Smooth muscle cell (in vitro differentiated cells): ENCODE data around the gene AFG1L. TPM values are rescaled to one million over a fixed set of nuclear protein-coding genes. Genes with fewer than 3 reads are reported as not detected.

Source experiments
- DNase-seq: peaks from one replicate; lab custom pipeline; 2025; ENCODE audit not compliant: unreplicated experiment; lab: John Stamatoyannopoulos, UW
- H2AFZ ChIP-seq: fragments of 200-600 bp; sonication (generic); 2 replicates; pipeline ENCODE4 v1.6.0; 2016; ENCODE audit warnings: antibody characterized with exemption, low read depth, mild to moderate bottlenecking
- H3F3A ChIP-seq: fragments of 200-600 bp; sonication (generic); 2 replicates; pipeline ENCODE4 v1.6.0; 2017; ENCODE audit warnings: antibody characterized with exemption, low read depth
- H3K27ac ChIP-seq: fragments of 200-600 bp; sonication (generic); 2 replicates; pipeline ENCODE4 v1.5.1; 2016; ENCODE audit warnings: low read depth, mild to moderate bottlenecking
- H3K27me3 ChIP-seq: fragments of 200-600 bp; sonication (generic); 2 replicates; pipeline ENCODE4 v1.6.1; 2016; ENCODE audit warnings: low read depth, mild to moderate bottlenecking
- H3K36me3 ChIP-seq: fragments of 200-600 bp; sonication (generic); 2 replicates; pipeline ENCODE4 v1.5.1; 2016; ENCODE audit warnings: low read depth
- H3K4me1 ChIP-seq: fragments of 200-600 bp; sonication (generic); 2 replicates; pipeline ENCODE4 v1.5.1; 2016; ENCODE audit warnings: low read depth
- H3K4me2 ChIP-seq: fragments of 200-600 bp; sonication (generic); 2 replicates; pipeline ENCODE4 v1.6.0; 2016; ENCODE audit warnings: mild to moderate bottlenecking
- H3K4me3 ChIP-seq: fragments of 200-600 bp; sonication (generic); 2 replicates; pipeline ENCODE4 v1.5.1; 2016; ENCODE audit warnings: mild to moderate bottlenecking
- H3K79me2 ChIP-seq: fragments of 200-600 bp; sonication (generic); 2 replicates; pipeline ENCODE4 v1.6.0; 2016; ENCODE audit warnings: low read depth, mild to moderate bottlenecking
- H3K9ac ChIP-seq: fragments of 200-600 bp; sonication (generic); 2 replicates; pipeline ENCODE4 v1.6.0; 2016; ENCODE audit warnings: low read depth
- H3K9me3 ChIP-seq: fragments of 200-600 bp; sonication (generic); replicated peaks from 2 replicates; pipeline ENCODE4 v1.5.1; 2016; ENCODE audit warnings: low read depth
- H4K20me1 ChIP-seq: fragments of 200-600 bp; sonication (generic); 2 replicates; pipeline ENCODE4 v1.6.0; 2016; ENCODE audit warnings: low read depth
- WGBS: methylation state at CpG from one replicate; pipeline ENCODE4 v1.1.7; 2016; ENCODE audit warnings: low lambda C conversion rate; 5-methylcytosine and 5-hydroxymethylcytosine counted together
- polyA plus RNA-seq: library from polyadenylated mRNA; unstranded; fragments of >200 nt; fragmentation: Nextera tagmentation; extraction: Ambion mirVana; gene quantifications from 2 replicates; pipeline ENCODE4 v1.2.1, GENCODE V29; 2016
- total RNA-seq: library from RNA; depleted of rRNA; stranded (reverse); fragments of >200 nt; gene quantifications from 2 replicates; pipeline ENCODE4 v1.2.3, GENCODE V29; 2014
- TF ChIP-seq, protein P1 (sequence below): fragments of 200-600 bp; sonication (generic); IDR thresholded peaks from 2 replicates; pipeline ENCODE4 v1.5.1; 2017; ENCODE audit warnings: borderline replicate concordance, mild to moderate bottlenecking, antibody characterized with exemption; ENCODE audit not compliant: insufficient read depth, poor library complexity, severe bottlenecking

The AFG1L gene
- total and polyA plus RNA-seq, 2 experiments from 2014 or later = 4.0 to 5.7 TPM

GRCh38 chr6:108251252-108251651, 43.6 kb upstream of the AFG1L start:
- 88% methylated on average over 2 of the region's 2 CpGs for WGBS
- H3K36me3 ChIP-seq = no peaks in the 10 kb centered on the region
- DNase-seq = no peak
- peaks cover 99% of the 10 kb centered on the region for H4K20me1 ChIP-seq
- H2AFZ ChIP-seq = no peak overlapping the region
- TF ChIP-seq, protein P1, sequence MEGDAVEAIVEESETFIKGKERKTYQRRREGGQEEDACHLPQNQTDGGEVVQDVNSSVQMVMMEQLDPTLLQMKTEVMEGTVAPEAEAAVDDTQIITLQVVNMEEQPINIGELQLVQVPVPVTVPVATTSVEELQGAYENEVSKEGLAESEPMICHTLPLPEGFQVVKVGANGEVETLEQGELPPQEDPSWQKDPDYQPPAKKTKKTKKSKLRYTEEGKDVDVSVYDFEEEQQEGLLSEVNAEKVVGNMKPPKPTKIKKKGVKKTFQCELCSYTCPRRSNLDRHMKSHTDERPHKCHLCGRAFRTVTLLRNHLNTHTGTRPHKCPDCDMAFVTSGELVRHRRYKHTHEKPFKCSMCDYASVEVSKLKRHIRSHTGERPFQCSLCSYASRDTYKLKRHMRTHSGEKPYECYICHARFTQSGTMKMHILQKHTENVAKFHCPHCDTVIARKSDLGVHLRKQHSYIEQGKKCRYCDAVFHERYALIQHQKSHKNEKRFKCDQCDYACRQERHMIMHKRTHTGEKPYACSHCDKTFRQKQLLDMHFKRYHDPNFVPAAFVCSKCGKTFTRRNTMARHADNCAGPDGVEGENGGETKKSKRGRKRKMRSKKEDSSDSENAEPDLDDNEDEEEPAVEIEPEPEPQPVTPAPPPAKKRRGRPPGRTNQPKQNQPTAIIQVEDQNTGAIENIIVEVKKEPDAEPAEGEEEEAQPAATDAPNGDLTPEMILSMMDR = no peak
- no peaks in the 10 kb centered on the region for H3K4me1 ChIP-seq
- no peak overlapping the region for H3K4me3 ChIP-seq
- no peaks in the 10 kb centered on the region for H3K9me3 ChIP-seq
- no peak overlapping the region for H3K4me2 ChIP-seq
- H3F3A ChIP-seq = peaks cover 6% of the 10 kb centered on the region
- H3K9ac ChIP-seq = no peak overlapping the region
- no peaks in the 10 kb centered on the region for H3K27me3 ChIP-seq
- H3K27ac ChIP-seq = no peak overlapping the region
- H3K79me2 ChIP-seq = peaks cover 96% of the 10 kb centered on the region

DNA sequence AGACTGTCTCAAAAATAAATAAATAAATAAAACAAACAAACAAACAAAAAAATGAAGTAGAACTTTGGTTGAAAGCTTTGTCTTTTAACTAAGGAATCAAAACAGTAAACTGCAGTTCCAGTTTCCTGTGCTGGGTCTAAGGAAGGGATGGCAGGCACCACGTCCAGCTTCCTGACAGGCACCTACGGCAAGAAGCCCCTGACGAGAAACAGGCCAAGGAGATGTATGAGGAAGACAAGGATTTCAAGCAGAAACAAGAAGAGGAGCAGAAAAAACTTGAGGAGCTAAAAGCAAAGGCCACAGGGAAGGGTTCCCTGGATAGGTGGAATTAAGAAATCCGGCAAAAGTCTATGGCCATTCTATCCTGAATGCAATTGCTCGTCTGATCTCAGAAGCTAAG, 42.8 kb upstream of the AFG1L start:
- no peak for DNase-seq
- Histone ChIP-seq H3F3A (peaks cover 10% of the 10 kb centered on the region), H3K9me3 (no peaks in the 10 kb centered on the region), H3K4me3 (no peak overlapping the region), H3K9ac (no peak overlapping the region), H3K4me1 (no peaks in the 10 kb centered on the region), H3K27me3 (no peaks in the 10 kb centered on the region), H3K27ac (no peak overlapping the region), H3K4me2 (no peak overlapping the region), H2AFZ (no peak overlapping the region), H3K79me2 (peaks cover 98% of the 10 kb centered on the region), H3K36me3 (no peaks in the 10 kb centered on the region), H4K20me1 (peaks cover 100% of the 10 kb centered on the region)
- TF ChIP-seq, protein P1 = no peak
- 74% methylated on average over 5 of the region's 5 CpGs for WGBS

DNA sequence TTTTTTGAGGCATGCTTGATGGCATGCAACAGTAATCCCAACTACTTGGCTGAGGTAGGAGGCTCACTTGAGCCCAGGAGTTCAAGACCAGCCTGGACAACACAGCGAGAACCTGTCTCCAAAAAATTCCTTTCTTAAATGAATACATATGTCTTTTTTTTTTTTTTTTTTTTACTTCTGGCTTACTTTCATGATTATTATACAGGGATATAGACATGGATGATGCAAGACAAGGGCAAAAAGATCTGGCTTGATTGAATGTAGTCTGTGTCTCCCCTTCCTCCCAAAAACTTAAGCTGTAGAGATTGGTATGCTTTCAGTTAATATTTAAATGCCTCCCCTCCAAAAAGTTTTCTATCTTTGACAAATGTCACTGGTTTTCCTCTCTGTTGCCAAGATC, 41.6 kb upstream of the AFG1L start:
- peaks cover 11% of the 10 kb centered on the region for H3F3A ChIP-seq
- DNase-seq = no peak
- H3K9me3 ChIP-seq = no peaks in the 10 kb centered on the region
- H2AFZ ChIP-seq = no peak overlapping the region
- H3K79me2 ChIP-seq = peaks cover 98% of the 10 kb centered on the region
- H4K20me1 ChIP-seq = peaks cover 98% of the 10 kb centered on the region
- H3K27ac ChIP-seq = no peak overlapping the region
- H3K4me1 ChIP-seq = no peaks in the 10 kb centered on the region
- no peak overlapping the region for H3K4me2 ChIP-seq
- no peaks in the 10 kb centered on the region for H3K27me3 ChIP-seq
- TF ChIP-seq, protein P1 = no peak
- H3K9ac ChIP-seq = no peak overlapping the region
- WGBS = 97% methylated on average over 1 of the region's 1 CpG
- no peak overlapping the region for H3K4me3 ChIP-seq
- H3K36me3 ChIP-seq = no peaks in the 10 kb centered on the region
